WTC11 (cell line): ENCODE data around the gene TFAP2E. TPM values are rescaled to one million over a fixed set of nuclear protein-coding genes. Genes with fewer than 3 reads are reported as not detected.

Experiments used
- ATAC-seq: fragments of 200-7000 bp; cut with Tn5 transposase; 2 replicates; pipeline ENCODE4 v1.10.0; 2021; ENCODE audit warnings: mild to moderate bottlenecking, moderate library complexity
- CTCF ChIA-PET: fragments of 300-600 bp; sonication (Branson Sonifier 250); formaldehyde crosslinking; loops from one replicate; lab custom pipeline; 2021; ENCODE audit warnings: antibody characterized with exemption; lab: Charles Lee
- POLR2A ChIA-PET: fragments of 350-600 bp; sonication (Branson Sonifier 250); formaldehyde crosslinking; loops from one replicate; lab custom pipeline; 2021; ENCODE audit warnings: antibody characterized with exemption; lab: Charles Lee
- DNase-seq: peaks from one replicate; pipeline ENCODE4 v3.0.0; 2021; ENCODE audit warnings: low spot score
- H3K27ac Mint-ChIP-seq: 2 replicates; pipeline ENCODE4 v1.8.0; 2021; ENCODE audit warnings: mixed read lengths
- H3K27me3 Mint-ChIP-seq: 2 replicates; pipeline ENCODE4 v1.8.0; 2021; ENCODE audit warnings: low read depth, mild to moderate bottlenecking, moderate library complexity, mixed read lengths
- H3K36me3 Mint-ChIP-seq: 2 replicates; pipeline ENCODE4 v1.8.0; 2021; ENCODE audit warnings: mixed read lengths
- H3K4me1 Mint-ChIP-seq: 2 replicates; pipeline ENCODE4 v1.8.0; 2022; ENCODE audit warnings: mixed read lengths
- H3K4me3 Mint-ChIP-seq: 2 replicates; pipeline ENCODE4 v1.8.0; 2021; ENCODE audit warnings: mild to moderate bottlenecking, moderate library complexity, mixed read lengths
- H3K9me3 Mint-ChIP-seq: 2 replicates; pipeline ENCODE4 v1.8.0; 2021; ENCODE audit warnings: mixed read lengths
- ATF1 ChIP-seq: sonication (generic); formaldehyde crosslinking; IDR thresholded peaks from 2 replicates; pipeline ENCODE4 v1.8.1; 2023; ENCODE audit warnings: mild to moderate bottlenecking, moderate library complexity, missing genetic modification reagents
- CREM ChIP-seq: sonication (generic); formaldehyde crosslinking; IDR thresholded peaks from 2 replicates; pipeline ENCODE4 v1.8.1; 2022; ENCODE audit warnings: mild to moderate bottlenecking, missing genetic modification reagents, moderate library complexity
- ELF4 ChIP-seq: sonication (generic); formaldehyde crosslinking; IDR thresholded peaks from 2 replicates; pipeline ENCODE4 v1.8.1; 2022; ENCODE audit warnings: low read depth, mild to moderate bottlenecking, moderate library complexity, missing genetic modification reagents
- EMX1 ChIP-seq: fragments of 250-450 bp; sonication (Bioruptor Pico); IDR thresholded peaks from 2 replicates; pipeline ENCODE4 v1.8.0; 2021; ENCODE audit warnings: mild to moderate bottlenecking
- FOXJ3 ChIP-seq: sonication (generic); formaldehyde crosslinking; IDR thresholded peaks from 2 replicates; pipeline ENCODE4 v1.9.0; 2021; ENCODE audit warnings: missing genetic modification reagents, mild to moderate bottlenecking, borderline replicate concordance
- GABPB1 ChIP-seq: sonication (generic); formaldehyde crosslinking; IDR thresholded peaks from 2 replicates; pipeline ENCODE4 v1.8.1; 2023; ENCODE audit warnings: mild to moderate bottlenecking, missing genetic modification reagents
- HMGA2 ChIP-seq: fragments of 250-450 bp; sonication (Bioruptor Pico); IDR thresholded peaks from 2 replicates; pipeline ENCODE4 v1.4.0; 2021; ENCODE audit warnings: mild to moderate bottlenecking, moderate library complexity
- JAZF1 ChIP-seq: fragments of 250-450 bp; sonication (Bioruptor Pico); IDR thresholded peaks from 2 replicates; pipeline ENCODE4 v1.9.0; 2021; ENCODE audit warnings: moderate library complexity, mild to moderate bottlenecking, inconsistent platforms
- KAT7 ChIP-seq: sonication (generic); formaldehyde crosslinking; IDR thresholded peaks from 2 replicates; pipeline ENCODE4 v1.8.1; 2023; ENCODE audit warnings: missing genetic modification reagents, mild to moderate bottlenecking, borderline replicate concordance
- NFE2L1 ChIP-seq: sonication (generic); formaldehyde crosslinking; IDR thresholded peaks from 2 replicates; pipeline ENCODE4 v1.8.1; 2023; ENCODE audit warnings: missing genetic modification reagents
- NFYB ChIP-seq: sonication (generic); formaldehyde crosslinking; conservative IDR thresholded peaks from 2 replicates; pipeline ENCODE4 v1.8.0; 2022; ENCODE audit warnings: low read depth, missing genetic modification reagents
- NR1H2 ChIP-seq: sonication (generic); formaldehyde crosslinking; IDR thresholded peaks from 2 replicates; pipeline ENCODE4 v1.9.0; 2021; ENCODE audit warnings: mild to moderate bottlenecking, moderate library complexity, missing genetic modification reagents
- PRRX2 ChIP-seq: fragments of 250-450 bp; sonication (Bioruptor Pico); IDR thresholded peaks from 2 replicates; pipeline ENCODE4 v1.8.0; 2021; ENCODE audit warnings: mild to moderate bottlenecking
- RELA ChIP-seq: sonication (generic); formaldehyde crosslinking; IDR thresholded peaks from 2 replicates; pipeline ENCODE4 v1.8.1; 2022; ENCODE audit warnings: missing genetic modification reagents, mild to moderate bottlenecking, borderline replicate concordance
- RORB ChIP-seq: fragments of 250-450 bp; sonication (Bioruptor Pico); IDR thresholded peaks from 2 replicates; pipeline ENCODE4 v1.9.0; 2021; ENCODE audit warnings: mild to moderate bottlenecking
- SOX15 ChIP-seq: fragments of 250-450 bp; sonication (Bioruptor Pico); IDR thresholded peaks from 2 replicates; pipeline ENCODE4 v1.9.0; 2021; ENCODE audit warnings: mild to moderate bottlenecking
- SP1 ChIP-seq: sonication (generic); formaldehyde crosslinking; conservative IDR thresholded peaks from 2 replicates; pipeline ENCODE4 v1.8.1; 2022; ENCODE audit warnings: missing genetic modification reagents
- TEAD1 ChIP-seq: sonication (generic); formaldehyde crosslinking; IDR thresholded peaks from 2 replicates; pipeline ENCODE4 v1.8.0; 2022; ENCODE audit warnings: mild to moderate bottlenecking, missing genetic modification reagents
- TP53 ChIP-seq: sonication (generic); formaldehyde crosslinking; IDR thresholded peaks from 2 replicates; pipeline ENCODE4 v1.8.1; 2023; ENCODE audit warnings: mild to moderate bottlenecking, missing genetic modification reagents
- ZNF121 ChIP-seq: sonication (generic); formaldehyde crosslinking; IDR thresholded peaks from 2 replicates; pipeline ENCODE4 v1.8.0; 2023; ENCODE audit warnings: missing genetic modification reagents
- ZNF219 ChIP-seq: sonication (generic); formaldehyde crosslinking; IDR thresholded peaks from 2 replicates; pipeline ENCODE4 v1.8.0; 2023; ENCODE audit warnings: missing genetic modification reagents, mild to moderate bottlenecking, borderline replicate concordance
- ZNF416 ChIP-seq: fragments of 250-450 bp; sonication (Bioruptor Pico); IDR thresholded peaks from 2 replicates; pipeline ENCODE4 v1.9.0; 2021; ENCODE audit warnings: mild to moderate bottlenecking, inconsistent platforms
- ZNF423 ChIP-seq: fragments of 250-450 bp; sonication (Bioruptor Pico); IDR thresholded peaks from 2 replicates; pipeline ENCODE4 v2.1.2; 2022; ENCODE audit warnings: mild to moderate bottlenecking, moderate library complexity
- total RNA-seq: library from RNA; stranded (reverse); gene quantifications from 3 replicates; pipeline ENCODE4 v1.2.3, GENCODE V29; 2021
- TF ChIP-seq, protein P1 (sequence below): sonication (generic); formaldehyde crosslinking; IDR thresholded peaks from 2 replicates; pipeline ENCODE4 v1.8.1; 2023; ENCODE audit warnings: mild to moderate bottlenecking, missing genetic modification reagents, borderline replicate concordance
- TF ChIP-seq, protein P2 (sequence below): fragments of 250-450 bp; sonication (Bioruptor Pico); IDR thresholded peaks from 2 replicates; pipeline ENCODE4 v1.9.0; 2021; ENCODE audit warnings: mild to moderate bottlenecking
- TF ChIP-seq, protein P3 (sequence below): sonication (generic); formaldehyde crosslinking; IDR thresholded peaks from 2 replicates; pipeline ENCODE4 v1.8.1; 2023; ENCODE audit warnings: mild to moderate bottlenecking, missing genetic modification reagents, moderate library complexity
- TF ChIP-seq, protein P4 (sequence below): sonication (generic); formaldehyde crosslinking; IDR thresholded peaks from 2 replicates; pipeline ENCODE4 v1.8.1; 2022; ENCODE audit warnings: mild to moderate bottlenecking, missing genetic modification reagents, moderate library complexity, borderline replicate concordance
- TF ChIP-seq, protein P5 (sequence below): sonication (generic); formaldehyde crosslinking; IDR thresholded peaks from 2 replicates; pipeline ENCODE4 v1.8.0; 2023; ENCODE audit warnings: missing genetic modification reagents, mild to moderate bottlenecking, borderline replicate concordance
- TF ChIP-seq, protein P6 (sequence below): sonication (generic); formaldehyde crosslinking; IDR thresholded peaks from 2 replicates; pipeline ENCODE4 v1.8.0; 2023; ENCODE audit warnings: missing genetic modification reagents

Gene TFAP2E
- total RNA-seq, 1 experiment from 2014 or later: 1.7 TPM

DNA sequence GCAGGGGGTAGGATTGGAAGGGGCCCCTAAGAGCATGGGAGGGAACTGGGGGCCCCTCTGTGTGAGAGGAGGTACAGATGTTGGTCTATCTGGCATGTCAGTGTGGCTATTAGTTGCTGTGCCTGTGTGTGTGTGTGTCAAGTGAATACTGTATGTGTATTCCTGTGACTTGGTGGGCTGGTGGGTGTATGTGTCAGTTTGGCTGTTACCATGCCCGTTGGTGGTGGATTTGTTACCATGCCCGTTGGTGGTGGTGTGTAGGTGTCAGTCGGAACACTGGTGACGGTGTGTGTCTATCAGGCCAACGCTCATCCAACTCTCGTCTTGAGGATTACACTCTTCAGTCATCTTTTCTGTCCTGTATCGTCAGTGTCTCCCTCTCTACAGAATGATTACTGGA is 22.6 kb downstream of the TFAP2E start:
- no peaks in the 10 kb centered on the region for H3K9me3 Mint-ChIP-seq
- no peak for DNase-seq
- no peaks in the 10 kb centered on the region for H3K36me3 Mint-ChIP-seq
- CTCF ChIA-PET: no interaction called here
- no peak overlapping the region for H3K4me3 Mint-ChIP-seq
- H3K27me3 Mint-ChIP-seq: no peaks in the 10 kb centered on the region
- no peak for TF ChIP-seq ZNF423 (CRISPR knock-in tag)
- TF ChIP-seq PRRX2: no peak
- TF ChIP-seq, protein P1, sequence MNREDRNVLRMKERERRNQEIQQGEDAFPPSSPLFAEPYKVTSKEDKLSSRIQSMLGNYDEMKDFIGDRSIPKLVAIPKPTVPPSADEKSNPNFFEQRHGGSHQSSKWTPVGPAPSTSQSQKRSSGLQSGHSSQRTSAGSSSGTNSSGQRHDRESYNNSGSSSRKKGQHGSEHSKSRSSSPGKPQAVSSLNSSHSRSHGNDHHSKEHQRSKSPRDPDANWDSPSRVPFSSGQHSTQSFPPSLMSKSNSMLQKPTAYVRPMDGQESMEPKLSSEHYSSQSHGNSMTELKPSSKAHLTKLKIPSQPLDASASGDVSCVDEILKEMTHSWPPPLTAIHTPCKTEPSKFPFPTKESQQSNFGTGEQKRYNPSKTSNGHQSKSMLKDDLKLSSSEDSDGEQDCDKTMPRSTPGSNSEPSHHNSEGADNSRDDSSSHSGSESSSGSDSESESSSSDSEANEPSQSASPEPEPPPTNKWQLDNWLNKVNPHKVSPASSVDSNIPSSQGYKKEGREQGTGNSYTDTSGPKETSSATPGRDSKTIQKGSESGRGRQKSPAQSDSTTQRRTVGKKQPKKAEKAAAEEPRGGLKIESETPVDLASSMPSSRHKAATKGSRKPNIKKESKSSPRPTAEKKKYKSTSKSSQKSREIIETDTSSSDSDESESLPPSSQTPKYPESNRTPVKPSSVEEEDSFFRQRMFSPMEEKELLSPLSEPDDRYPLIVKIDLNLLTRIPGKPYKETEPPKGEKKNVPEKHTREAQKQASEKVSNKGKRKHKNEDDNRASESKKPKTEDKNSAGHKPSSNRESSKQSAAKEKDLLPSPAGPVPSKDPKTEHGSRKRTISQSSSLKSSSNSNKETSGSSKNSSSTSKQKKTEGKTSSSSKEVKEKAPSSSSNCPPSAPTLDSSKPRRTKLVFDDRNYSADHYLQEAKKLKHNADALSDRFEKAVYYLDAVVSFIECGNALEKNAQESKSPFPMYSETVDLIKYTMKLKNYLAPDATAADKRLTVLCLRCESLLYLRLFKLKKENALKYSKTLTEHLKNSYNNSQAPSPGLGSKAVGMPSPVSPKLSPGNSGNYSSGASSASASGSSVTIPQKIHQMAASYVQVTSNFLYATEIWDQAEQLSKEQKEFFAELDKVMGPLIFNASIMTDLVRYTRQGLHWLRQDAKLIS: no peak
- TF ChIP-seq NFYB (CRISPR knock-in tag): no peak
- TF ChIP-seq NR1H2: no peak
- no peak for TF ChIP-seq ELF4 (CRISPR knock-in tag)
- TF ChIP-seq TEAD1: no peak
- TF ChIP-seq, protein P2, sequence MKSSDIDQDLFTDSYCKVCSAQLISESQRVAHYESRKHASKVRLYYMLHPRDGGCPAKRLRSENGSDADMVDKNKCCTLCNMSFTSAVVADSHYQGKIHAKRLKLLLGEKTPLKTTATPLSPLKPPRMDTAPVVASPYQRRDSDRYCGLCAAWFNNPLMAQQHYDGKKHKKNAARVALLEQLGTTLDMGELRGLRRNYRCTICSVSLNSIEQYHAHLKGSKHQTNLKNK (CRISPR knock-in tag): no peak
- no peak for TF ChIP-seq NFE2L1 (CRISPR knock-in tag)
- no peak for TF ChIP-seq JAZF1
- TF ChIP-seq, protein P3, sequence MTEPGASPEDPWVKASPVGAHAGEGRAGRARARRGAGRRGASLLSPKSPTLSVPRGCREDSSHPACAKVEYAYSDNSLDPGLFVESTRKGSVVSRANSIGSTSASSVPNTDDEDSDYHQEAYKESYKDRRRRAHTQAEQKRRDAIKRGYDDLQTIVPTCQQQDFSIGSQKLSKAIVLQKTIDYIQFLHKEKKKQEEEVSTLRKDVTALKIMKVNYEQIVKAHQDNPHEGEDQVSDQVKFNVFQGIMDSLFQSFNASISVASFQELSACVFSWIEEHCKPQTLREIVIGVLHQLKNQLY: no peak
- no peak for TF ChIP-seq ATF1 (CRISPR knock-in tag)
- no peak for TF ChIP-seq ZNF416 (CRISPR knock-in tag)
- TF ChIP-seq SOX15 (CRISPR knock-in tag): no peak
- TF ChIP-seq GABPB1 (CRISPR knock-in tag): no peak
- no peak for TF ChIP-seq ZNF219 (CRISPR knock-in tag)
- TF ChIP-seq KAT7: no peak
- no peak for TF ChIP-seq HMGA2
- TF ChIP-seq, all 79 proteins: peak for 0
- H3K4me1 Mint-ChIP-seq: peaks cover 9% of the 10 kb centered on the region; the same call in 1 of the 2 replicates
- ATAC-seq: no peak
- H3K27ac Mint-ChIP-seq: no peak overlapping the region
- POLR2A ChIA-PET: no interaction called here

DNA sequence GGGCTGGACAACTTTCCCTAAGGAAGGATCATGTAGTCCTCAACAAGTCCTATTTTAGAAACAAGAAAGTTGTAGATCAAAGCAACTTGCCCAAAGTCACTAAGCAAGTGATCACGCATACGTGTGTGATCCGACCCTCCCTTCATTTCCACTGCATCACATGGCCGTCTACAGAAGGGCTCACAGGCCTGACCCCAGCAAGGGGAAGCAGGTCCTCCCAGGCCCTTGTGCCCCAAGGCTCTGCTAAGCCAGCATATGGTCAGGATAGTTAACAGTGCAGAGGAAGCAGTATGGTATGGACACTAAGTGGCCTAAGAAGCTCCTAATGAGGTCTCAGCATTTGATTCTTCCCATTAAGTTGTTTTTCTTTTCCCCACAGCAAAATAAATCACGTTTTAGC is 24.8 kb downstream of the TFAP2E start:
- no peak overlapping the region for H3K27ac Mint-ChIP-seq
- DNase-seq (no peak), ATAC-seq (peak; percentile 27; the same call in 1 of the 2 replicates)
- H3K4me1 Mint-ChIP-seq: peaks cover 9% of the 10 kb centered on the region; the same call in 1 of the 2 replicates
- CTCF ChIA-PET: interaction anchor here (1.4 kb wide), 1 partner anchor 118 kb away, joined by 5 read pairs; no protein-coding TSS in a partner anchor
- no peaks in the 10 kb centered on the region for H3K9me3 Mint-ChIP-seq
- peaks cover 9% of the 10 kb centered on the region for H3K36me3 Mint-ChIP-seq
- POLR2A ChIA-PET: no interaction called here
- no peak overlapping the region for H3K4me3 Mint-ChIP-seq
- no peaks in the 10 kb centered on the region for H3K27me3 Mint-ChIP-seq
- TF ChIP-seq RORB (CRISPR knock-in tag) (no peak), RELA (CRISPR knock-in tag) (no peak), FOXJ3 (CRISPR knock-in tag) (no peak), SP1 (CRISPR knock-in tag) (no peak), EMX1 (CRISPR knock-in tag) (no peak), ELF4 (CRISPR knock-in tag) (no peak), ZNF121 (CRISPR knock-in tag) (no peak), CREM (CRISPR knock-in tag) (no peak), TP53 (no peak)
- TF ChIP-seq, protein P4, sequence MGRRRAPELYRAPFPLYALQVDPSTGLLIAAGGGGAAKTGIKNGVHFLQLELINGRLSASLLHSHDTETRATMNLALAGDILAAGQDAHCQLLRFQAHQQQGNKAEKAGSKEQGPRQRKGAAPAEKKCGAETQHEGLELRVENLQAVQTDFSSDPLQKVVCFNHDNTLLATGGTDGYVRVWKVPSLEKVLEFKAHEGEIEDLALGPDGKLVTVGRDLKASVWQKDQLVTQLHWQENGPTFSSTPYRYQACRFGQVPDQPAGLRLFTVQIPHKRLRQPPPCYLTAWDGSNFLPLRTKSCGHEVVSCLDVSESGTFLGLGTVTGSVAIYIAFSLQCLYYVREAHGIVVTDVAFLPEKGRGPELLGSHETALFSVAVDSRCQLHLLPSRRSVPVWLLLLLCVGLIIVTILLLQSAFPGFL (CRISPR knock-in tag): no peak
- TF ChIP-seq, protein P5, sequence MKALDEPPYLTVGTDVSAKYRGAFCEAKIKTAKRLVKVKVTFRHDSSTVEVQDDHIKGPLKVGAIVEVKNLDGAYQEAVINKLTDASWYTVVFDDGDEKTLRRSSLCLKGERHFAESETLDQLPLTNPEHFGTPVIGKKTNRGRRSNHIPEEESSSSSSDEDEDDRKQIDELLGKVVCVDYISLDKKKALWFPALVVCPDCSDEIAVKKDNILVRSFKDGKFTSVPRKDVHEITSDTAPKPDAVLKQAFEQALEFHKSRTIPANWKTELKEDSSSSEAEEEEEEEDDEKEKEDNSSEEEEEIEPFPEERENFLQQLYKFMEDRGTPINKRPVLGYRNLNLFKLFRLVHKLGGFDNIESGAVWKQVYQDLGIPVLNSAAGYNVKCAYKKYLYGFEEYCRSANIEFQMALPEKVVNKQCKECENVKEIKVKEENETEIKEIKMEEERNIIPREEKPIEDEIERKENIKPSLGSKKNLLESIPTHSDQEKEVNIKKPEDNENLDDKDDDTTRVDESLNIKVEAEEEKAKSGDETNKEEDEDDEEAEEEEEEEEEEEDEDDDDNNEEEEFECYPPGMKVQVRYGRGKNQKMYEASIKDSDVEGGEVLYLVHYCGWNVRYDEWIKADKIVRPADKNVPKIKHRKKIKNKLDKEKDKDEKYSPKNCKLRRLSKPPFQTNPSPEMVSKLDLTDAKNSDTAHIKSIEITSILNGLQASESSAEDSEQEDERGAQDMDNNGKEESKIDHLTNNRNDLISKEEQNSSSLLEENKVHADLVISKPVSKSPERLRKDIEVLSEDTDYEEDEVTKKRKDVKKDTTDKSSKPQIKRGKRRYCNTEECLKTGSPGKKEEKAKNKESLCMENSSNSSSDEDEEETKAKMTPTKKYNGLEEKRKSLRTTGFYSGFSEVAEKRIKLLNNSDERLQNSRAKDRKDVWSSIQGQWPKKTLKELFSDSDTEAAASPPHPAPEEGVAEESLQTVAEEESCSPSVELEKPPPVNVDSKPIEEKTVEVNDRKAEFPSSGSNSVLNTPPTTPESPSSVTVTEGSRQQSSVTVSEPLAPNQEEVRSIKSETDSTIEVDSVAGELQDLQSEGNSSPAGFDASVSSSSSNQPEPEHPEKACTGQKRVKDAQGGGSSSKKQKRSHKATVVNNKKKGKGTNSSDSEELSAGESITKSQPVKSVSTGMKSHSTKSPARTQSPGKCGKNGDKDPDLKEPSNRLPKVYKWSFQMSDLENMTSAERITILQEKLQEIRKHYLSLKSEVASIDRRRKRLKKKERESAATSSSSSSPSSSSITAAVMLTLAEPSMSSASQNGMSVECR: no peak
- TF ChIP-seq, protein P6, sequence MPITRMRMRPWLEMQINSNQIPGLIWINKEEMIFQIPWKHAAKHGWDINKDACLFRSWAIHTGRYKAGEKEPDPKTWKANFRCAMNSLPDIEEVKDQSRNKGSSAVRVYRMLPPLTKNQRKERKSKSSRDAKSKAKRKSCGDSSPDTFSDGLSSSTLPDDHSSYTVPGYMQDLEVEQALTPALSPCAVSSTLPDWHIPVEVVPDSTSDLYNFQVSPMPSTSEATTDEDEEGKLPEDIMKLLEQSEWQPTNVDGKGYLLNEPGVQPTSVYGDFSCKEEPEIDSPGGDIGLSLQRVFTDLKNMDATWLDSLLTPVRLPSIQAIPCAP (CRISPR knock-in tag): no peak
